ENCODE measurements around the gene FAM131A.

FAM131A gene

GRCh38 chr3:184372911-184373310 is 35.5 kb downstream of the FAM131A start:
- WGBS (ENCODE audit: insufficient coverage) = 100% methylated on average over 5 of the region's 5 CpGs
- Histone ChIP-seq H3K27ac (ENCODE audit: insufficient read depth in 1 of 2, low read depth in 1 of 2, low read length in 2 of 2, poor library complexity in 1 of 2, severe bottlenecking in 2 of 2) (no peak overlapping the region), H3K36me3 (ENCODE audit: control insufficient read depth in 4 of 4, insufficient read depth in 4 of 4, low read length in 3 of 4) (peaks cover under 1 to 15% (median 13%) of the 10 kb centered on the region in 4 experiments), H3K27me3 (replicated peaks in 2 of 5; ENCODE audit: control insufficient read depth in 4 of 5, insufficient read depth in 5 of 5, low read length in 4 of 5) (peaks cover 0 to 9% (median 0%) of the 10 kb centered on the region in 5 experiments), H3K4me3 (ENCODE audit: control insufficient read depth in 1 of 7, extremely low read depth in 1 of 7, insufficient read depth in 4 of 7, low read depth in 2 of 7, low read length in 6 of 7) (no peak overlapping the region), H3K9me3 (ENCODE audit: control extremely low read depth in 1 of 5, control insufficient read depth in 4 of 5, insufficient read depth in 2 of 5, low read depth in 1 of 5, low read length in 4 of 5) (no peaks in the 10 kb centered on the region), H3K4me1 (ENCODE audit: control extremely low read depth in 1 of 4, control insufficient read depth in 4 of 4, insufficient read depth in 4 of 4, low read length in 3 of 4) (peaks cover 0 to 17% (median 8%) of the 10 kb centered on the region in 4 experiments)
- ChIA-PET CTCF (interaction anchor here (0.7 to 15.3 kb wide), 20 partner anchors 9 to 184 kb away, joined by 3 to 368 read pairs (median 8); partner anchors contain the start of gene FAM131A), POLR2A (no interaction called here)
- DNase-seq = no peak

GRCh38 chr3:184373422-184373821 is 36.0 kb downstream of the FAM131A start:
- 97% methylated on average over 6 of the region's 6 CpGs for WGBS (ENCODE audit: insufficient coverage)
- peaks cover 0 to 17% (median 8%) of the 10 kb centered on the region in 4 experiments for H3K4me1 ChIP-seq (ENCODE audit: control extremely low read depth in 1 of 4, control insufficient read depth in 4 of 4, insufficient read depth in 4 of 4, low read length in 3 of 4)
- peaks cover 0 to 10% (median 8%) of the 10 kb centered on the region in 4 experiments for H3K36me3 ChIP-seq (ENCODE audit: control insufficient read depth in 4 of 4, insufficient read depth in 4 of 4, low read length in 3 of 4)
- no peak for DNase-seq
- CTCF ChIA-PET = interaction anchor here (0.7 to 15.3 kb wide), 17 partner anchors 8 to 183 kb away, joined by 3 to 368 read pairs (median 9); no protein-coding TSS in a partner anchor
- H3K9me3 ChIP-seq (ENCODE audit: control extremely low read depth in 1 of 5, control insufficient read depth in 4 of 5, insufficient read depth in 2 of 5, low read depth in 1 of 5, low read length in 4 of 5) = no peaks in the 10 kb centered on the region
- no peak overlapping the region for H3K27ac ChIP-seq (ENCODE audit: insufficient read depth in 1 of 2, low read depth in 1 of 2, low read length in 2 of 2, poor library complexity in 1 of 2, severe bottlenecking in 2 of 2)
- H3K27me3 ChIP-seq (replicated peaks in 2 of 5; ENCODE audit: control insufficient read depth in 4 of 5, insufficient read depth in 5 of 5, low read length in 4 of 5) = peaks cover 0 to 14% (median 4%) of the 10 kb centered on the region in 5 experiments
- POLR2A ChIA-PET = no interaction called here
- no peak overlapping the region for H3K4me3 ChIP-seq (ENCODE audit: control insufficient read depth in 1 of 7, extremely low read depth in 1 of 7, insufficient read depth in 4 of 7, low read depth in 2 of 7, low read length in 6 of 7)

GRCh38 chr3:184375747-184376461 is 38.5 kb downstream of the FAM131A start:
- DNase-seq = no peak
- Histone ChIP-seq H3K36me3 (ENCODE audit: control insufficient read depth in 4 of 4, insufficient read depth in 4 of 4, low read length in 3 of 4) (no peaks in the 10 kb centered on the region), H3K4me1 (ENCODE audit: control extremely low read depth in 1 of 4, control insufficient read depth in 4 of 4, insufficient read depth in 4 of 4, low read length in 3 of 4) (peaks cover 2 to 25% (median 15%) of the 10 kb centered on the region in 4 experiments), H3K27me3 (replicated peaks in 2 of 5; ENCODE audit: control insufficient read depth in 4 of 5, insufficient read depth in 5 of 5, low read length in 4 of 5) (peaks cover 0 to 31% (median 13%) of the 10 kb centered on the region in 5 experiments), H3K9me3 (ENCODE audit: control extremely low read depth in 1 of 5, control insufficient read depth in 4 of 5, insufficient read depth in 2 of 5, low read depth in 1 of 5, low read length in 4 of 5) (no peaks in the 10 kb centered on the region), H3K27ac (ENCODE audit: insufficient read depth in 1 of 2, low read depth in 1 of 2, low read length in 2 of 2, poor library complexity in 1 of 2, severe bottlenecking in 2 of 2) (no peak overlapping the region), H3K4me3 (ENCODE audit: control insufficient read depth in 1 of 7, extremely low read depth in 1 of 7, insufficient read depth in 4 of 7, low read depth in 2 of 7, low read length in 6 of 7) (no peak overlapping the region)
- CTCF ChIA-PET = interaction anchor here (0.9 to 15.3 kb wide), 14 partner anchors 11 to 401 kb away, joined by 3 to 368 read pairs (median 5); no protein-coding TSS in a partner anchor
- WGBS (ENCODE audit: insufficient coverage) = 95% methylated on average over 11 of the region's 12 CpGs
- POLR2A ChIA-PET = no interaction called here

- Histone ChIP-seq H3K9me3 (ENCODE audit: control extremely low read depth in 1 of 5, control insufficient read depth in 4 of 5, insufficient read depth in 2 of 5, low read depth in 1 of 5, low read length in 4 of 5) (no peaks in the 10 kb centered on the region), H3K36me3 (ENCODE audit: control insufficient read depth in 4 of 4, insufficient read depth in 4 of 4, low read length in 3 of 4) (no peaks in the 10 kb centered on the region), H3K4me3 (ENCODE audit: control insufficient read depth in 1 of 7, extremely low read depth in 1 of 7, insufficient read depth in 4 of 7, low read depth in 2 of 7, low read length in 6 of 7) (no peak overlapping the region), H3K27me3 (replicated peaks in 2 of 5; ENCODE audit: control insufficient read depth in 4 of 5, insufficient read depth in 5 of 5, low read length in 4 of 5) (peaks cover 0 to 44% (median 22%) of the 10 kb centered on the region in 5 experiments), H3K4me1 (ENCODE audit: control extremely low read depth in 1 of 4, control insufficient read depth in 4 of 4, insufficient read depth in 4 of 4, low read length in 3 of 4) (peaks cover 2 to 27% (median 21%) of the 10 kb centered on the region in 4 experiments), H3K27ac (ENCODE audit: insufficient read depth in 1 of 2, low read depth in 1 of 2, low read length in 2 of 2, poor library complexity in 1 of 2, severe bottlenecking in 2 of 2) (no peak overlapping the region)
- no peak for DNase-seq
- ChIA-PET POLR2A (interaction anchor here (0.7 kb wide), 1 partner anchor 135 kb away, joined by 3 read pairs; no protein-coding TSS in a partner anchor), CTCF (interaction anchor here (1.3 to 15.3 kb wide), 6 partner anchors 9 to 164 kb away, joined by 4 to 368 read pairs (median 8); no protein-coding TSS in a partner anchor)
- WGBS (ENCODE audit: insufficient coverage) = 59% methylated on average over 5 of the region's 5 CpGs
Observed at GRCh38 chr3:184377374-184377773, 40.0 kb downstream of the FAM131A start.

GRCh38 chr3:184377882-184378445 is 40.6 kb downstream of the FAM131A start, which contains the start of gene THPO:
Gene THPO, minus strand, starts transcription at chr3:184378207. Its CDS starts 1,948 bp downstream, at chr3:184376259.
- H3K27ac ChIP-seq (ENCODE audit: insufficient read depth in 1 of 2, low read depth in 1 of 2, low read length in 2 of 2, poor library complexity in 1 of 2, severe bottlenecking in 2 of 2) = no peak within 1 kb of the TSS
- H3K4me1 ChIP-seq (ENCODE audit: control extremely low read depth in 1 of 4, control insufficient read depth in 4 of 4, insufficient read depth in 4 of 4, low read length in 3 of 4) = peaks cover 2 to 27% (median 21%) of the 10 kb centered on the region in 4 experiments
- no peaks in the 10 kb centered on the region for H3K36me3 ChIP-seq (ENCODE audit: control insufficient read depth in 4 of 4, insufficient read depth in 4 of 4, low read length in 3 of 4)
- peaks cover 0 to 47% (median 22%) of the 10 kb centered on the region in 5 experiments for H3K27me3 ChIP-seq (replicated peaks in 2 of 5; ENCODE audit: control insufficient read depth in 4 of 5, insufficient read depth in 5 of 5, low read length in 4 of 5)
- ChIA-PET CTCF (interaction anchor here (1.2 to 15.3 kb wide), 7 partner anchors 9 to 164 kb away, joined by 3 to 368 read pairs (median 5); no protein-coding TSS in a partner anchor), POLR2A (no interaction called here)
- WGBS (ENCODE audit: insufficient coverage) = 100% methylated on average over 4 of the region's 7 CpGs
- DNase-seq = no peak
- no peak within 1 kb of the TSS for H3K4me3 ChIP-seq (ENCODE audit: control insufficient read depth in 1 of 7, extremely low read depth in 1 of 7, insufficient read depth in 4 of 7, low read depth in 2 of 7, low read length in 6 of 7)
- no peaks in the 10 kb centered on the region for H3K9me3 ChIP-seq (ENCODE audit: control extremely low read depth in 1 of 5, control insufficient read depth in 4 of 5, insufficient read depth in 2 of 5, low read depth in 1 of 5, low read length in 4 of 5)

- WGBS (ENCODE audit: insufficient coverage) = 96% methylated on average over 9 of the region's 10 CpGs
- H3K4me1 ChIP-seq (ENCODE audit: control extremely low read depth in 1 of 4, control insufficient read depth in 4 of 4, insufficient read depth in 4 of 4, low read length in 3 of 4) = peaks cover 2 to 27% (median 21%) of the 10 kb centered on the region in 4 experiments
- H3K4me3 ChIP-seq (ENCODE audit: control insufficient read depth in 1 of 7, extremely low read depth in 1 of 7, insufficient read depth in 4 of 7, low read depth in 2 of 7, low read length in 6 of 7) = no peak overlapping the region
- H3K36me3 ChIP-seq (ENCODE audit: control insufficient read depth in 4 of 4, insufficient read depth in 4 of 4, low read length in 3 of 4) = no peaks in the 10 kb centered on the region
- ChIA-PET CTCF (interaction anchor here (0.7 to 2.4 kb wide), 4 partner anchors 10 to 163 kb away, joined by 3 to 10 read pairs (median 4); no protein-coding TSS in a partner anchor), POLR2A (no interaction called here)
- H3K27ac ChIP-seq (ENCODE audit: insufficient read depth in 1 of 2, low read depth in 1 of 2, low read length in 2 of 2, poor library complexity in 1 of 2, severe bottlenecking in 2 of 2) = no peak overlapping the region
- DNase-seq = no peak
- peaks cover 0 to 48% (median 22%) of the 10 kb centered on the region in 5 experiments for H3K27me3 ChIP-seq (replicated peaks in 2 of 5; ENCODE audit: control insufficient read depth in 4 of 5, insufficient read depth in 5 of 5, low read length in 4 of 5)
- H3K9me3 ChIP-seq (ENCODE audit: control extremely low read depth in 1 of 5, control insufficient read depth in 4 of 5, insufficient read depth in 2 of 5, low read depth in 1 of 5, low read length in 4 of 5) = no peaks in the 10 kb centered on the region
Observed at GRCh38 chr3:184378651-184379357, 41.4 kb downstream of the FAM131A start.

Data from common myeloid progenitor, CD34-positive (primary cell).